HepG2 (cell line): Measurements from ENCODE around the gene SPNS3.

ENCODE experiments used
- CTCF ChIP-seq: sonication (generic); formaldehyde crosslinking; IDR thresholded peaks from 2 replicates; pipeline ENCODE4 v1.5.0; 2020; ENCODE audit warnings: mild to moderate bottlenecking, missing genetic modification reagents, moderate library complexity
- EP300 ChIP-seq, 3 experiments: sonication (generic) in 1 of 3; formaldehyde crosslinking in 1 of 3; IDR thresholded peaks; 2 replicates each; pipeline versions ENCODE4 v1.5.1 to v1.6.1; 2011 to 2020; ENCODE audit warnings: low read depth in 2 of 3, low read length in 2 of 3, borderline replicate concordance in 1 of 3, improper control_type of control experiment in 1 of 3, mild to moderate bottlenecking in 1 of 3, missing genetic modification reagents in 1 of 3, moderate library complexity in 1 of 3
- MATR3 ChIP-seq: sonication (generic); formaldehyde crosslinking; IDR thresholded peaks from 2 replicates; pipeline ENCODE4 v1.4.0; 2020; ENCODE audit warnings: missing genetic modification reagents
- PBX3 ChIP-seq: sonication (generic); formaldehyde crosslinking; IDR thresholded peaks from 2 replicates; pipeline ENCODE4 v1.8.1; 2023; ENCODE audit warnings: missing genetic modification reagents, inconsistent platforms, borderline replicate concordance
- RNF2 ChIP-seq: fragments of 450-650 bp; conservative IDR thresholded peaks from 2 replicates; pipeline ENCODE4 v1.6.1; 2016; ENCODE audit warnings: low read depth

GRCh38 chr17:4505187-4505586 is 71.4 kb downstream of the SPNS3 start:
- TF ChIP-seq MATR3, result no peak
- TF ChIP-seq CTCF, result no peak
- TF ChIP-seq PBX3 (CRISPR knock-in tag), result no peak
- TF ChIP-seq RNF2, result no peak
- TF ChIP-seq EP300 (IDR thresholded peaks at IDR 0.05; ENCODE audit: low read depth in 2 of 2, low read length in 2 of 2), result no peak
- TF ChIP-seq EP300 (CRISPR knock-in tag; IDR thresholded peaks at IDR 0.05; ENCODE audit: borderline replicate concordance), result no peak
